Neural cell (in vitro differentiated cells): ENCODE measurements around the gene UCP1.

Source experiments
- TAF1 ChIP-seq: IDR thresholded peaks from 2 replicates; pipeline ENCODE4 v1.6.1; 2012; ENCODE audit warnings: low read depth
- TF ChIP-seq, protein P1 (sequence below): fragments of 450-650 bp; IDR thresholded peaks from 2 replicates; pipeline ENCODE4 v1.5.1; 2014; ENCODE audit warnings: antibody characterized with exemption, mild to moderate bottlenecking, moderate library complexity; ENCODE audit not compliant: poor library complexity, severe bottlenecking

DNA sequence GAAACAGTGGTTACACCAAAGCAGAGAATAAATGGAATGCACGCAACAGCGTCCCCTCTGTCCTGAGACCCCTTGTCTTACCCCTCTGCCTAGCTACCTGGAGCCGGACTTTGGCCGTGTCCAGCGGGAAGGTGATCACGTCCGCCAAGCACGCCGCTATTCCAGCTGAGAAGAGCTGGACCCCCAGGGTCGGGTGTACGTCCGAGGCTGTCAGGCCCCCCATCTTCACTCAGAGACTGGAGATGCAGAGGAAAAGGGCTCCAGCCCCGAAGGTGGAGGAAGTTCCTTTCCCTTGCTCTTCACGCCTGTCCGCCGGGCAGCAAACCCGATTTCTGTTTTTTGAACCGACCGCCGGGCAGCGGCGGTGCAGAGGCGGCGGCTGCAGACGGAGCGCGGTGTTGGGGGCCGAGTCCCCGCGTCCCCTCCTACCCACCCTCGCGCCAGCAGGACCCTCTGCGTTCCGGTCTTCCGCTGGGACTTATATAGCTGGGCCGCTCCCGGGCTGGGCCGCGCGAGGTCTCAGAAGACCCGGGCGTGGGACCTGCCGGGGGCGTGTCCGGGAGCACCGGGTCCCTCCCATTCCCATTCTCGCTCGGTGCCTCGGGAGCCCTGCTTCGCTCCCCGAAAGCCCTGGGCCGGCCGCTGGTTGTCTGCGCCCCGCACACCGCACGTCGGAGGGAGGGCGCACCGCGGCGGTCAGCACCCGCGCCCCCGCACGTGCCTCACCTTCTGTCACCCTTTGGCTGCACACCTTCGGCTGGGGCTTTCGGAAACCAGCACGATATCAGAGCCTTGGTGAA, at the start of gene UCP1:
- TF ChIP-seq TAF1 = no peak
- TF ChIP-seq, protein P1, sequence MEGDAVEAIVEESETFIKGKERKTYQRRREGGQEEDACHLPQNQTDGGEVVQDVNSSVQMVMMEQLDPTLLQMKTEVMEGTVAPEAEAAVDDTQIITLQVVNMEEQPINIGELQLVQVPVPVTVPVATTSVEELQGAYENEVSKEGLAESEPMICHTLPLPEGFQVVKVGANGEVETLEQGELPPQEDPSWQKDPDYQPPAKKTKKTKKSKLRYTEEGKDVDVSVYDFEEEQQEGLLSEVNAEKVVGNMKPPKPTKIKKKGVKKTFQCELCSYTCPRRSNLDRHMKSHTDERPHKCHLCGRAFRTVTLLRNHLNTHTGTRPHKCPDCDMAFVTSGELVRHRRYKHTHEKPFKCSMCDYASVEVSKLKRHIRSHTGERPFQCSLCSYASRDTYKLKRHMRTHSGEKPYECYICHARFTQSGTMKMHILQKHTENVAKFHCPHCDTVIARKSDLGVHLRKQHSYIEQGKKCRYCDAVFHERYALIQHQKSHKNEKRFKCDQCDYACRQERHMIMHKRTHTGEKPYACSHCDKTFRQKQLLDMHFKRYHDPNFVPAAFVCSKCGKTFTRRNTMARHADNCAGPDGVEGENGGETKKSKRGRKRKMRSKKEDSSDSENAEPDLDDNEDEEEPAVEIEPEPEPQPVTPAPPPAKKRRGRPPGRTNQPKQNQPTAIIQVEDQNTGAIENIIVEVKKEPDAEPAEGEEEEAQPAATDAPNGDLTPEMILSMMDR = no peak
